SK-N-SH treated with all-trans-retinoic acid at 6 μM for 48 hours (cell line): ENCODE measurements around the gene ZMYND19.

Experiments used
- ATAC-seq: fragments of 200-7000 bp; cut with Tn5 transposase; 3 replicates; pipeline ENCODE4 v1.9.1; 2020; ENCODE audit warnings: mild to moderate bottlenecking, moderate library complexity
- ARNTL ChIP-seq: fragments of 450-650 bp; formaldehyde crosslinking; IDR thresholded peaks from 2 replicates; pipeline ENCODE4 v1.5.0; 2020; ENCODE audit warnings: low read depth, mild to moderate bottlenecking, moderate library complexity, borderline replicate concordance
- BACH2 ChIP-seq: fragments of 250-450 bp; sonication (Bioruptor Pico); IDR thresholded peaks from 2 replicates; pipeline ENCODE4 v1.9.0; 2021; ENCODE audit warnings: mild to moderate bottlenecking, borderline replicate concordance
- CREB5 ChIP-seq: fragments of 250-450 bp; sonication (Bioruptor Pico); IDR thresholded peaks from 2 replicates; pipeline ENCODE4 v1.5.1; 2020; ENCODE audit warnings: low read depth, mild to moderate bottlenecking, moderate library complexity
- CSDC2 ChIP-seq: fragments of 250-450 bp; sonication (Bioruptor Pico); IDR thresholded peaks from 2 replicates; pipeline ENCODE4 v1.5.0; 2020; ENCODE audit warnings: mild to moderate bottlenecking, moderate library complexity
- ESRRG ChIP-seq: fragments of 250-450 bp; sonication (Bioruptor Pico); IDR thresholded peaks from 2 replicates; pipeline ENCODE4 v1.6.1; 2021; ENCODE audit warnings: mild to moderate bottlenecking
- GLIS3 ChIP-seq: fragments of 250-450 bp; sonication (Bioruptor Pico); IDR thresholded peaks from 2 replicates; pipeline ENCODE4 v1.5.0; 2020; ENCODE audit warnings: mild to moderate bottlenecking, moderate library complexity
- OSR1 ChIP-seq: fragments of 250-450 bp; sonication (Bioruptor Pico); IDR thresholded peaks from 2 replicates; pipeline ENCODE4 v1.8.0; 2022; ENCODE audit warnings: moderate library complexity, mild to moderate bottlenecking, inconsistent platforms
- PATZ1 ChIP-seq: fragments of 250-450 bp; sonication (Bioruptor Pico); IDR thresholded peaks from 2 replicates; pipeline ENCODE4 v1.8.0; 2020; ENCODE audit warnings: mild to moderate bottlenecking, moderate library complexity, borderline replicate concordance
- POU6F1 ChIP-seq: fragments of 250-450 bp; sonication (Bioruptor Pico); IDR thresholded peaks from 2 replicates; pipeline ENCODE4 v1.8.0; 2021; ENCODE audit warnings: low read depth, mild to moderate bottlenecking, moderate library complexity, borderline replicate concordance
- RARB ChIP-seq: fragments of 250-450 bp; sonication (Bioruptor Pico); IDR thresholded peaks from 2 replicates; pipeline ENCODE4 v1.8.0; 2021; ENCODE audit warnings: mild to moderate bottlenecking, moderate library complexity
- SNAI2 ChIP-seq: fragments of 250-450 bp; sonication (Bioruptor Pico); IDR thresholded peaks from 2 replicates; pipeline ENCODE4 v1.5.0; 2020; ENCODE audit warnings: mild to moderate bottlenecking, moderate library complexity
- TCF4 ChIP-seq: fragments of 250-450 bp; sonication (Bioruptor Pico); IDR thresholded peaks from 2 replicates; pipeline ENCODE4 v1.8.0; 2021; ENCODE audit warnings: mild to moderate bottlenecking, moderate library complexity, borderline replicate concordance
- TOX ChIP-seq: fragments of 250-450 bp; sonication (Bioruptor Pico); IDR thresholded peaks from 2 replicates; pipeline ENCODE4 v1.8.0; 2021; ENCODE audit warnings: mild to moderate bottlenecking, moderate library complexity, borderline replicate concordance
- TSHZ2 ChIP-seq: fragments of 250-450 bp; sonication (Bioruptor Pico); IDR thresholded peaks from 2 replicates; pipeline ENCODE4 v1.5.0; 2020; ENCODE audit warnings: mild to moderate bottlenecking, moderate library complexity
- ZC3H10 ChIP-seq: fragments of 250-450 bp; sonication (Bioruptor Pico); IDR thresholded peaks from 2 replicates; pipeline ENCODE4 v1.5.1; 2021; ENCODE audit warnings: mild to moderate bottlenecking, moderate library complexity
- ZFP3 ChIP-seq: fragments of 250-450 bp; sonication (Bioruptor Pico); IDR thresholded peaks from 2 replicates; pipeline ENCODE4 v1.5.0; 2020; ENCODE audit warnings: mild to moderate bottlenecking, moderate library complexity
- ZFP30 ChIP-seq: fragments of 450-650 bp; formaldehyde crosslinking; IDR thresholded peaks from 2 replicates; pipeline ENCODE4 v1.5.0; 2022; ENCODE audit warnings: mild to moderate bottlenecking, moderate library complexity
- ZNF565 ChIP-seq: fragments of 450-650 bp; formaldehyde crosslinking; conservative IDR thresholded peaks from 2 replicates; pipeline ENCODE4 v1.5.0; 2020; ENCODE audit warnings: low read depth, mild to moderate bottlenecking, moderate library complexity
- ZNF70 ChIP-seq: fragments of 450-650 bp; formaldehyde crosslinking; IDR thresholded peaks from 2 replicates; pipeline ENCODE4 v1.5.0; 2020; ENCODE audit warnings: mild to moderate bottlenecking, moderate library complexity
- ZNF8 ChIP-seq: fragments of 450-650 bp; formaldehyde crosslinking; IDR thresholded peaks from 2 replicates; pipeline ENCODE4 v1.5.0; 2020; ENCODE audit warnings: mild to moderate bottlenecking, moderate library complexity

The ZMYND19 gene

GRCh38 chr9:137606734-137607138 lies 16.4 kb upstream of the ZMYND19 start (continued):
- no peak for TF ChIP-seq ZNF8 (CRISPR knock-in tag)
- no peak for TF ChIP-seq GLIS3 (CRISPR knock-in tag)
- TF ChIP-seq SNAI2 (CRISPR knock-in tag), result no peak

GRCh38 chr9:137606005-137606621 lies 15.8 kb upstream of the ZMYND19 start:
- TF ChIP-seq OSR1 (CRISPR knock-in tag), result no peak
- no peak for TF ChIP-seq ZC3H10
- no peak for TF ChIP-seq ESRRG (CRISPR knock-in tag)
- no peak for TF ChIP-seq PATZ1 (CRISPR knock-in tag)
- no peak for TF ChIP-seq ZFP3 (CRISPR knock-in tag)
- TF ChIP-seq POU6F1 (CRISPR knock-in tag), result no peak
- TF ChIP-seq ZFP30 (CRISPR knock-in tag), result no peak
- TF ChIP-seq, all 23 proteins: peak for 0
- peak; percentile 14 for ATAC-seq

GRCh38 chr9:137605121-137606004 lies 15.1 kb upstream of the ZMYND19 start, which contains the start of gene ARRDC1:
ARRDC1 (plus strand) TSS chr9:137605686; CDS start chr9:137605718, 32 bp downstream.
- peak; percentile 89 for ATAC-seq
- TF ChIP-seq RARB, result no peak
- no peak for TF ChIP-seq ZNF70 (CRISPR knock-in tag)
- no peak for TF ChIP-seq ZC3H10
- TF ChIP-seq, all 23 proteins: peak for 0

- TF ChIP-seq CSDC2 (CRISPR knock-in tag) (no peak), ZNF70 (CRISPR knock-in tag) (no peak), CREB5 (CRISPR knock-in tag) (no peak), ZNF8 (CRISPR knock-in tag) (no peak), TOX (CRISPR knock-in tag) (no peak), GLIS3 (CRISPR knock-in tag) (no peak), BACH2 (no peak), TCF4 (no peak), ZNF565 (no peak), OSR1 (CRISPR knock-in tag) (no peak), PATZ1 (CRISPR knock-in tag) (no peak), SNAI2 (CRISPR knock-in tag) (no peak), TSHZ2 (no peak), ZFP3 (CRISPR knock-in tag) (no peak), ARNTL (CRISPR knock-in tag) (no peak)
- no peak for ATAC-seq
Measured at GRCh38 chr9:137604345-137605086, 14.2 kb upstream of the ZMYND19 start.
